ENCODE measurements around the gene QPRT. TPM values are rescaled to one million over a fixed set of nuclear protein-coding genes. Genes with fewer than 3 reads are reported as not detected.
A peak's percentile ranks its signal among the peaks of the same experiment; 100 is the strongest.
"Not testable (repeated sequence)": the region's sequence is repeated elsewhere in the genome, so short reads cannot be mapped to it uniquely, and the experiment has no call there.

The QPRT gene
- total RNA-seq, 1 donor = 12.9 TPM

DNA sequence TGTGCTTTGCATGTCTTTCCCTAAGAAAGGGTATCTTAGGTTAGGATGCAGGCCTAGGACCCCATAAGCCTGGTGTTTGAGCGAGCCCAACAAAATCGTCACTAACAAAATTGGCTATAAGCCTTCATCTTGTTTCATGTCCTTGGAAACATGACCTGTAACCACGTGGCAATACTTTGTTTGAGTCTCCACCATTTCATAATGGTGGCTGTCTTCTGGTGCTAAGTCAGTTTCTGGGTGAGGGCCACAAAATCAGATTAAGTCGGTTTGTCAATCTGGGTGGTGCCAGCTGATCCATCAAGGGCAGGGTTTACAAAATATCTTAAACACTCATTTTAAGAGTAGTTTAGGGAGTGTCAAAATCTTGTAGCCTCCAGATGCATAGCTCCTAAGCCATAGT is 33.8 kb downstream of the QPRT start:
- DNase-seq (ENCODE audit: low read depth in 2 of 3, low spot score in 2 of 3) = no peak

DNA sequence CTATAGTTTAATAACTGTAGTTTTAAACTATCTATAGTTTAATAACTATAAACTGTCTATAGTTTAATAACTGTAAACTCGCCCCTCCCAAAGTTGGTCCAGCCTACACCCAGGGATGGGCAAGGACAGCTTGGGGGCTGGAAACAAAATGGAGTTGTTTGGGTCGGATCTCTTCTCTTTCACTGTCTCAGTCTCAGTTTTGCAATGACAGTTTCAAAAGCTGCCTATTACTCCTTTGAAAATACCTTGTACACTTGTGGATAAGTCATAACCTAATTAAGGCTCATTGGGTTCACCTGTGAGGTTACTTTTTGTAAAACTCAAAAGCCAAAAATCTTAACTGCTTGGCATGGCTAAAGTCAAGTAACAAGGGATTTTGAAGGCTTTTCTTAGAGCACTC is 35.4 kb downstream of the QPRT start:
- no peak for DNase-seq (ENCODE audit: low read depth in 2 of 3, low spot score in 2 of 3)

DNA sequence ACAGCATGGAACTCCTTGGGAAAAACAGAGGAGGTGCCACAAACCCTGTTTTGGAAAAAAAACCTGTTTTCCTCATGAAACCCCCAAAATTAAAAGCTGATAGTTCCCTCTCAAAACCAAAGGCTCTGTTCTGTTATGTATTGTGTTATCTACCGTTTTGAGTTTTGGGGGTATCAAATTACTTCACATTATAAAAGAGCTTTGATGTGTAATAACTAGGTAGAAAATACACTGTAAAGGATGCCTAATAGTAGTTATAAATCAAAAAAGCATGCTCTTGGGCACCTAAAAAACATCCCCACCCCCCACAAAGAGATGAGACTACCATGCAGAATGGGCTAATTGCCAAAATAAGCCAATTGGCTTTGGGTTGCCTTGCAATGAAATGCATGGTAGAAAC is 36.0 kb downstream of the QPRT start:
- no peak for DNase-seq (ENCODE audit: low read depth in 2 of 3, low spot score in 2 of 3)

DNA sequence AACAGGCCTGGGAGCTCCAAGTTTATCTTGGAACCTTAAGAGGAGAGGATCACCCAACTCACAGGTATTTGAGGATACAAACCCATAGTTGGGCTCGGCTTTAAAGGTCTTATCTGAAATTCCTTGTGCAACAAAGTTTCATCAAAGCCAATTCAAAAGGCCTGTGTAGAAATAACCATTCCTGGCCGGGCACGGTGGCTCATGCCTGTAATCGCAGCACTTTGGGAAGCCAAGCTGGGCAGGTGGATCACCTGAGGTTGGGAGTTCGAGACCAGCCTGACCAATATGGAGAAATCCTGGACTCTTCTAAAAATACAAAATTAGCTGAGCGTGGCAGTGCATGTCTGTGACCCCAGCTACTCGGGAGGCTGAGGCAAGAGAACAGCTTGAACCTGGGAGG is 38.1 kb downstream of the QPRT start:
- no peak for DNase-seq (ENCODE audit: low read depth in 2 of 3, low spot score in 2 of 3)

DNA sequence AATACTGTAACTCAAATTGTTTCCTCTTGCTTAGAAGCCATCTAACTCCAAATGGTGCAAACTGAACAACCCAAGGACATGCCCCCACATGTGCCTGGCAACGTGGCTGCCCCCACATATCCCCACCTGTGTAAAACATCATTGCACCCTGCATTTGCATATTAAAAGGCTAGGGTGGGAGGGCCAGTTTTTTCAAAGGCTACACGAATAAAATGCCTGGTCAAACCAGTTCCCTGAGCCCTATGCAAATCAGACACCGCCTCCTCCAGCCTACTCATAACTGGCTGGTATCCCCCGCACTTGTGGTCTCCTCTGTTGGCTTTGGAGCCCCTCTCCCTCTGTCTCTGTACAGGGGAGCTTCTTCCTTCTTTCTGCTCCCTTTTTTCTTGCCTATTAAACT is 40.1 kb downstream of the QPRT start:
- DNase-seq (ENCODE audit: low read depth in 2 of 3, low spot score in 2 of 3) = no peak

DNA sequence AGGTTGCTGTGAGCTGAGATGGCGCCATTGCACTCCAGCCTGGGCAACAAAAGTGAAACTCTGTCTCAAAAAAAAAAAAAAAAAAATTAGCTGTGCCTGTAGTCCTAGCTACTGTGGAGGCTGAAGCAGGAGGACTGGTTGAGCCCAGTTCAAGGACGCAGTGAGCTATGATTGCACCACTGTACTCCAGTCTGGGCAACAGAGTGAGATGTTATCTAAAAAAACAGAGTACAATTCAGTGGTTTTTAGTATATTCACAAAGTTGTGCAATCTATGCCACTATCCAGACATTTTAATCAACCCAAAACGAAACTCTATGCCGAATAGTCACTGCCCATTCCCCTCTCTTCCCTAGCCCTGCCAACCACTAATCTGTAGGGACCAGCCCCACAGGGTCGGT is 41.7 kb downstream of the QPRT start:
- DNase-seq (ENCODE audit: low read depth in 2 of 3, low spot score in 2 of 3) = peak in 1 of 3 donors; percentile 35

DNA sequence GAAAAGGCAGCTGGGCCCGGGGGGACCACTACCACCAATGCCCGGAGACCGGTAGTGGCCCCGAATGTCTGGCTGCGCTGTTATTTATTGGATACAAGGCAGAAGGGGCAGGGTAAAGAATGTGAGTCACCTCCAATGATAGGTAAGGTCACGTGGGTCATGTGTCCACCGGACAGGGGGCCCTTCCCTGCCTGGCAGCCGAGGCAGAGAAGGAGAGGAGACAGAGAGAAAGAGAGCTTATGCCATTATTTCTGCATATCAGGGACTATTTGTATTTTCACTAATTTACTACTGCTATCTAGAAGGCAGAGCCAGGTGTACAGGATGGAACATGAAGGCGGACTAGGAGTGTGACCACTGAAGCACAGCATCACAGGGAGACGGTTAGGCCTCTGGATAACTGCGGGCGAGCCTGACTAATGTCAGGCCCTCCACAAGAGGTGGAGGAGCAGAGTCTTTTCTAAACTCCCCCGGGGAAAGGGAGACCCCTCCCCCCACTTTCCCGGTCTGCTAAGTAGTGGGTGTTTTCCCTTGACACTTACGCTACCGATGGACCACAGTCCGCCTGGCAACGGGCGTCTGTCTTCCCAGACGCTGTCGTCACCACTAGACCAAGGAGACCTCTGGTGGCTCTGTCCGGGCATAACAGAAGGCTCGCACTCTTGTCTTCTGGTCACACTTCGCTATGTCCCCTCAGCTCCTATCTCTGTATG is 42.3 kb downstream of the QPRT start:
- DNase-seq (ENCODE audit: low read depth in 2 of 3, low spot score in 2 of 3) = peak in 2 of 3 donors; percentile 72 to 74

DNA sequence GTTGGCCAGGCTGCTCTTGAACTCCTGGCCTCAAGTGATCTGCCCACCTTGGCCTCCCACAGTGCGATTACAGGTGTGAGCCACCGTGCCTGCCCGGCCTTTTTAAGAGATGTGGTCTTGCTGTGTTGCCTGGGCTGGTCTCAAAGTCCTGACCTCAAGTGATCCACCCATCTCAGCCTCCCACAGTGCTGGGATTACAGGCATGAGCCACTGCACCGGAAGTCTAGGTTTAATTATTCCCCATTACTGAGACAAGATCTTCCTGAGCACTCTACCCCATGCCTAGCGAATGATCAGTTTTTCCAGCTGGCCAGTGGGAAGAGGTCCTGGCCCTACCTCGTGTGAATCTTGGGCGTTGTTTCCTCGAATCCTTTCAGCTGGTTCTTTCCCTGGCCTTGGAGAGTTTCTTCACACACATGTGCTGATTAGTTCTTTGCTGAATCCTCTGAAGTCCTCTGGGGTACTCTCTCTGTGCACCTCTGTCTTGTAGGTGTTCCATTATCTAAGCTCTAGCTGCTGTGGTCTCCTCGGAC is 47.9 kb downstream of the QPRT start:
- no peak for DNase-seq (ENCODE audit: low read depth in 2 of 3, low spot score in 2 of 3)

DNA sequence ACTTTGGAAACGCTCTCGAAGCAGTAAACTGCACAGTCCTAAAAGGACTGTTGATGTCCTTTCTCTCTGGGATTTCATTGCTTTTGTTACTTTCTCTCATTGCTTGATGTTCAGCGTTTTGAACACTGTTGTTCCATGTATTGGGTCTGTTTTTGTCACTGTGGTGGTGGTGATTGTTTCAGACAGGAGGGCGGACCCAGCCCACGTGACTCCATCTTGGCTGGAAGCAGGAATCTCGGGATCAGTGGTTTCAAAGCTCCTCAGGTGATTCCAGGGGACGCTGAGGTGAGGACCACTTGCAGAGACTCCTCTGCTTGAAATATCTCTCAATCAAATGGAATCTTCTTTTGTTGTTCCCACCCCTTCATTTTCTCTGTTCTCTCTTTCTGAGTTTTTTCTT is 48.5 kb downstream of the QPRT start:
- no peak for DNase-seq (ENCODE audit: low read depth in 2 of 3, low spot score in 2 of 3)

DNA sequence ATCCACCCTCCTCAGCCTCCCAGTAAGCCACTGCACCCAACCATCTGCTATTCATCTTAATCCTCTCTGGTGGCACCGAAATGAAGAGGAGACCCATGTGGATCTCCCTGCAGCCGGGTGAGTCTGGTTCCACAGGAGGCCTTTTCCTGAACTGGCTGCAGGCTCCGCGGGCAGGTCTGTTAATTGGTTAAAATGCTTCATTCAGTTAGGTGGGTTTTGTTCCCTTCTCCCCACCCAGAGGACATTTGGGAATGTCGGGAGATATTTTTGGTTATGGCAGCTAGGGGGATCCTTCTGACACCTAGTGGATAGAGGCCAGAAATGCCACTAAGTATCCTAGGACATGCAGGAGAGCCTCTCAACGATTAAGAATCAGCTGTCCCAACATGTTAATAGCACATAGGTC is 50.1 kb downstream of the QPRT start:
- peak in 1 of 3 donors; percentile 28 for DNase-seq (ENCODE audit: low read depth in 2 of 3, low spot score in 2 of 3)

DNA sequence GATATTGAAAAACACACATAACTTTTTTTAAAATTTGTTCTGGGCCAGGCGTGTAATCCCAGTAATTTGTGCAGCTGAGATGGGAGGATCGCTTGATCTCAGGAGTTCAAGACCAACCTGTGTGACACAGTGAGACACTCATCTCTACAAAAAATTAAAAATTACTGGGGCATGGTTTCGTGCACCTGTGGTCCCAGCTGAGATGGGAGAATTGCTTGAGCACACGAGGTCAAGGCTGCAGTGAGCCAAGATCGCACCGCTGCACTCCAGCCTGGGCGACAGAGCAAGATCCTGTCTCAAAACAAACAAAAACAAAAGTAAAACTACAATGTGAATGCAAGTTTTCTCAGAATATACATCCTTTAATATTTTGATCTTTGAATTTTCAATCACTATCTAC is 51.7 kb downstream of the QPRT start:
- no peak for DNase-seq (ENCODE audit: low read depth in 2 of 3, low spot score in 2 of 3)

DNA sequence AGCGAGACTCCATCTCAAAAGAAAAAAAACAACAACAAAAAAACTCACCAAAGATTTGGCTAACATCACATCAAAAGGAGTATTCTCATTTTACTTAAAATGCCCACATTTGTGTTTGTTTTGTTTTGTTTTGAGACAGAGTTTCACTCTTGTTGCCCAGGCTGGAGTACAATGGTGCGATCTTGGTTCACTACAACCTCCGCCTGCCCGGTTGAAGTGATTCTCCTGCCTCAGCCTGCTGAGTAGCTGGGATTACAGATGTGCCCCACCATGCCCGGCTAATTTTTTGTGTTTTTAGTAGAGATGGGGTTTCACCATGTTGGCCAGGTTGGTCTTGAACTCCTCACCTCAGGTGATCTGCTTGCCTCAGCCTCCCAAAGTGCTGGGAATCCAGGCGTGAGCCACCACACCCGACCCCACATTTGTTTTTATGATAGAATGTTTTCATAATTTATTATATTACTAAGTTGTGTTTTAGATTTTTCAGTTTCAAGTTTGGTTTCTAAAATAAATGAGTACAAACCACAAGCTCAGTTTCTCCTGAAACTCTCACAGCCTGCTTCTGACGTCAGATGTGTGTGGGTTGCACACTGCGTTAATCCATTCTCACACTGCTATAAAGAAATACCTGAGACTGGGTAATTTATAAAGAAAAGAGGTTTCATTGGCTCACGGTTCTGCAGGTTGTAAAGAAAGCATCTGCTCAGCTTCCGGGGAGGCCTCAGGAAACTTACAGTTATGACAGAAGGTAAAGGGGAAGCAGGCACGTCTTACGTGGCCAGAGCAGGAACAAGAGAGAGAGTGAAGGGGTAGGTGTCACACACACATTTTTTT is 53.0 kb downstream of the QPRT start:
- not testable (repeated sequence) for DNase-seq (ENCODE audit: low read depth in 2 of 3, low spot score in 2 of 3)

DNA sequence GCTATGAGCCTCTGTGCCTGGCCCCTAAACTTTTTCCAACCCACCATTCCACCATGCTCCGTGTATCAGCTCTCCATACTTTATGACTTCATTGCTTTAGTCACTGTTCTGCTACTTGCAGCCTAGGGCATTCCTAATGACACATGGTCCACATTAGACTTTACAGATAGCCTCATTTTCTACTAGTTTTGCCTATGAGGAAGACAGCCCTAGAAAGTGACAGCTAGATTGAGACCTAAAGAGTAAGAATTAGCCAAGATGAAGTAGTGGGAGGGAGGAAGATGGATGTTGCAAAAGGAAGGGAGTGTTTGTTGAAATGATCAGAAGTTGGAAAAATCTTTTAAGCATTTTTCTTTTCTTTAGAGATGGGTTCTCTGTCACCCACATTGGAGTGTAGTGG is 55.8 kb downstream of the QPRT start:
- no peak for DNase-seq (ENCODE audit: low read depth in 2 of 3, low spot score in 2 of 3)

DNA sequence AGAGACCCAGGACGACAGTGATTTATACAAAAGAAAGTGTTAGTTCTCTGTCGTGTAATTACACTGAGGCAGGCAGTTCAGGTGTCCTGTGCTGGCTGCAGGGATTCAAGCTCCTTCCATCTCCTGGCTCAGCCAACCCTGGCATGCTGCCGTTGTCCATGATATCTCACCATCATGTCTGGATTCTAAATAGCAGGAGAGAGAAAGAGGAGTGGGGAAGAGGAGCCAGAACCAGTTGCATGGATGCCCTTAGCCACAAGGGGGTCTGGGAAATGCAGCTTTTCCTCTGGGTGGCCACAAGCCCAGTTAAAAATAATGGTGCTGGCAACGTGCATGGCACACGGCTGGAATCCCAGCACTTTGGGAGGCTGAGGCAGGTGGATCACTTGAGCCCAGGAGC is 57.1 kb downstream of the QPRT start:
- DNase-seq (ENCODE audit: low read depth in 2 of 3, low spot score in 2 of 3) = no peak

DNA sequence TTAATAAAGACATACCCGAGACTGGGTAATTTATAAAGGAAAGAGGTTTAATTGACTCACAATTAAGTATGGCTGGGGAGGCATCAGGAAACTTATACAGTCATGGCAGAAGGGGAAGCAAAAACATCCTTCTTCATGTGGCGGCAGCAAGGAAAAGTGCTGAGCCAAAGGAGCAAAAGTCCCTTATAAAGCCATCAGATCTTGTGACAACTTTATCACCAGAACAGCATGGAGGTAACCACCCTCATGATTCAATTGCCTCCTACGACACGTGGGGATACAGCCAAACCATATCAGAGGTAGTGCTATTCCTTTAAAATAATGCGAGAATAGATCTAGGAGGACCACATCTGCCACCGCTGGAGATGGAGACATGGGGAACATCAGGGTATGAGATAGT is 57.8 kb downstream of the QPRT start:
- DNase-seq (ENCODE audit: low read depth in 2 of 3, low spot score in 2 of 3) = no peak

DNA sequence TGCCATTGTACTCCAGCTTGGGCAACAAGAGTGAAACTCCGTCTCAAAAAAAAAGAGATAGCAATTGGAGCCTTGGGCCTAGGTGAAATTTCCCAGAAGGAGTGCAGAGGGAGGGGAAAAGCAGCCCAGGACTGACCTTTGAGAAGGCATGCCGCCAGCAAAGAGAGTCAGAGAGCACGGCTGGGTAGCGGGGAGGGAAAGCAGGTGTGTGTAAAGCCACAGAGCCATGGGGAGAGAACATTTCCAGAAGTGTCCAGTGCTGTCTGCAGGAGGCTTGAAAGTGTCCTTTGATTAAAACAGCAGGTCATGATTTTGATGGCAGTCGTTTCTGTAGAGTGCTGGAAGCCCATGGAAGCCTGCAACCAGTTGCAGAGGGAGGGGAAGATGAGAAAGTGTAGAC is 58.7 kb downstream of the QPRT start:
- no peak for DNase-seq (ENCODE audit: low read depth in 2 of 3, low spot score in 2 of 3)

DNA sequence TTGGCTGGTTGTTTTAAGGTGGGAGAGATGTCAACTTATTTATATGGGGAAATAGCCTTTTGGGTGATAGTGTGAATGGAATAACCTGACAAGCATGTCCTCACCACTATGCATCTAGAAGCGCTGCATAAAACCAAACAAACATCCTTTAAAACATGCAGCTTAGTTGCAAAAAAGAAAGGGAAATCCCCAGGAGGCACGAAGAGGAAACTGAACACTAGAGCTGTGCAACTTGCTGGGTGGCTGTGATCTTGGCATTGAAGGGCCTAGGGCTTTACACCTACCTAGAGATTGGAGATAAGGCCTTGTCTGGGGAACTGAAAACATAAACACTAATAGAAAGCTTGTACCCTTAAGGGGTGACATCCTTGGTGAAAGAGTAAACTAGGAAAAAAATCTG is 59.5 kb downstream of the QPRT start:
- peak in 1 of 3 donors; percentile 42 for DNase-seq (ENCODE audit: low read depth in 2 of 3, low spot score in 2 of 3)

DNA sequence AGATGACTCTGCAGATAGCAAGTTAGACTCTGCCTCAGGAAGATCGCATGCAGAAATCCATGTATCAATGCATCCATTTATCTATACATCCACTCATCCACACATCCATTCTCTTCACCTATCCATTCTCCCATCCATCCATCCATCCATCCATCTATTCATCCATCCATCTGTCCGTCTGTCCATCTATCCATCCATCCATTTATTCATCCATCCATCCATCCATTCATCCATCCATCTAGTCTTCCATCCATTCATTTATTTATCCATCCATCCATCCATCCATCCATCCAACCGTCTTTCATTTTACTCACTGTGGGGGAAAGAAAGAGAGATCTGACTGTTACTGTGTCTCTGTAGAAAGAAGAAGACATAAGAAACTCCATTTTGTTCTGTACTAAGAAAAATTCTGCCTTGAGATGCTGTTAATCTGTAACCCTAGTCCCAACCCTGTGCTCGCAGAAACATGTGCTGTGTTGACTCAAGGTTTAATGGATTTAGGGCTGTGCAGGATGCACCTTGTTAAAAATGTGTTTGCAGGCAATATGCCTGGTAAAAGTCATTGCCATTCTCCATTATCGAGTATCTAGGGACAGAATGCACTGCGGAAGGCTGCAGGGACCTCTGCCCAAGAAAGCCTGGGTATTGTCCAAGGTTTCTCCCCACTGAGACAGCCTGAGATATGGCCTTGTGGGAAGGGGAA is 61.1 kb downstream of the QPRT start:
- not testable (repeated sequence) for DNase-seq (ENCODE audit: low read depth in 2 of 3, low spot score in 2 of 3)

DNA sequence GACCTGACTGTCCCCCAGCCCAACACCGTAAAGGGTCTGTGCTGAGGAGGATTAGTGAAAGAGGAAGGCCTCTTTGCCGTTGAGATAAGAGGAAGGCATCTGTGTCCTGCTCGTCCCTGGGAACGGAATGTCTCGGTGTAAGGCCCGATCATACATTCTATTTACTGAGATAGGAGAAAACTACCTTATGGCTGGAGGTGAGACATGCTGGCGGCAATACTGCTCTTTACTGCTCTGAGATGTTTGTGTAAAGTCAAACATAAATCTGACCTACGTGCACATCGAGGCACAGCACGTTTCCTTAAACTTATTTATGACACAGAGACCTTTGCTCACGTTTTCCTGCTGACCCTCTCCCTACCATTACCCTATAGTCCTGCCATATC is 61.6 kb downstream of the QPRT start:
- DNase-seq (ENCODE audit: low read depth in 2 of 3, low spot score in 2 of 3) = not testable (repeated sequence)

DNA sequence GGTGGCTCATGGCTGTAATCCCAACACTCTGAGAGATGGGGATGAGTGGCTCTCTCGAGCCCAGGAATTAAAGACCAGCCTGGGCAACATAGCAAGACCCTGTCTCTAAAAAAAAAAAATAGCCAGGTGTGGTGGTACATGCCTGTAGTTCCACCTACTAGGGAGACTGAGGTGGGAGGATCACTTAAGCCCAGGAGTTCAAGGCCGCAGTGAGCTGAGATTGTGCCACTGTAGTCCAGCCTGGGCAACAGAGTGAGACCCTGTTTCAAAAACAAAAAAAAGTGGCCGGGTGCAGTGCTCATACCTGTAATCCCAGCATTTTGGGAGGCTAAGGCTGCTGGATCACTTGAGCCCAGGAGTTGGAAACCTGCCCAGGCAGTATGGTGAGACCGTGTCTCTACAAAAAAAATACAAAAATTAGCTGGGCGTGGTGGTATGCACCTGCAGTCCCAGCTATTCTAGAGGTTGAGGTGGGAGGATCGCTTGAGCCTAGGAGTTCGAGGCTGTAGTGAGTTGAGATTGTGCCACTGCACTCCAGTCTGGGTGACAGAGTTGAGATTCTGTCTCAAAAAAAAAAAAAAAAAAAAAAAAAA is 63.8 kb downstream of the QPRT start:
- DNase-seq (ENCODE audit: low read depth in 2 of 3, low spot score in 2 of 3) = no peak

DNA sequence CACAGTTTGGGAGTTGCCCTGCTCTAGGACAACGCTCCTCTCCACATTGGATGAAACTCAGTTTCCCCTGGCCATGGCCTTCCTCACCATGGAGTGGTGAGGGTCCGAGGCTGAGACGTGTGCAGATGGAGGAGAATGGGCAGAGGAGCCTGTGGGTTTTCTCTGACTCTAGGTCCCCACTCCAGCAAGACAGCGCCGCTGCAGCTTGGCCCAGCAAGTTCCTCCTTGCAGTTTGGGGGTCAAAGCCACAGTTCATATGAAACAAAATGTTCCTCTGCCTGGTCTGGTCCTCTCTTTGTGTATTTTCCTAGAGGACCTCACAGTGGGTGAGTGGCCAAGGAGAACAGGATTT is 64.5 kb downstream of the QPRT start:
- no peak for DNase-seq (ENCODE audit: low read depth in 2 of 3, low spot score in 2 of 3)

Data from hematopoietic multipotent progenitor cell (in vitro differentiated cells).